Limb (tissue), 2 donors: Measurements from ENCODE around the gene KLHL26.
"Not testable (repeated sequence)": the region's sequence is repeated elsewhere in the genome, so short reads cannot be mapped to it uniquely, and the experiment has no call there.

Experiments used
- DNase-seq, 2 donors: peaks; one replicate each; pipeline ENCODE4 v3.0.0-alpha.2; 2016; ENCODE audit errors: extremely low spot score in 2 of 2

The KLHL26 gene

DNA sequence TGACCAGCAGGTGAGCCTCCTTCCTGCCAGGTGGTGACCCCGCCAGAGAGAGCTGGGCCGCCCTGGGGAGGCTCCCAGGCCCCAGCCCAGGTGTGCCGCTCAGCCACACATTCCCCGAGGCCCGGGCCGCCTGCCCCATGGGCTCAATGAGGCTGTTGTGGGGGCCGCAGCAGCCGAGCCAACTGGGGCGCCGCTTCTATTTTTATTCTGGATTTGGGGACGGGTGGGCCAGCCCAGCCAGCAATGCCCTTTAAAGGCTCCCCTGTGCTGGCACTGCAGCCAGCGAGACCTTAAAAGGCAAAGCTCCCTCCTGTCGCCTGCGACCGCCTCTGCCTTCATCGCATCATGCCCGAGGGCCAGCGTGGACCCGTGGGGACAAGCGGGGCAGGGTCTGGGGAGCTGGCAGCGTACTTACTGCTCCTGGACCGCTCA is 29.0 kb downstream of the KLHL26 start:
- DNase-seq = no peak

- no peak for DNase-seq
Measured at GRCh38 chr19:18666317-18666716, 29.5 kb downstream of the KLHL26 start.

DNA sequence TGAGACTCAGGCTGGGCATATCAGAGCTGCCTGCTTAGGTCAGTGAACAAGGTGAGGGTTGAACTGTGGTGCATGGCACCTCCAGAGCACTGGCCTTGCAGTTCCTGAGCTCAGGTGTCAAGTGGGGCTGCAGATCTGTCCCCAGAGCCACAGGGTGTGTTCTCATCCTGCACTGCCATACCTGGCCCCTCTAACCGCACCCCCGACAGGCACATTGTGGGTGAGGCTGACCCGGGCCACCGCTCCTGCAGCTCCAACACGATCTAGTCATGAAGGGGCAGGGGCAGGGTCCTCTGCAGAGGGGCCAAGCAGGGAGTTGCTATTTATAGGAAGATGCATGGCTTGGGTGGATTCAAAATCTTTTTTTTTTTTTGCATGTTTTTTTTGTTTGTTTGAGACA is 30.0 kb downstream of the KLHL26 start:
- DNase-seq = no peak

- DNase-seq = peak in 1 of 2 donors; percentile 26
Measured at GRCh38 chr19:18667531-18668251, 30.9 kb downstream of the KLHL26 start.

DNA sequence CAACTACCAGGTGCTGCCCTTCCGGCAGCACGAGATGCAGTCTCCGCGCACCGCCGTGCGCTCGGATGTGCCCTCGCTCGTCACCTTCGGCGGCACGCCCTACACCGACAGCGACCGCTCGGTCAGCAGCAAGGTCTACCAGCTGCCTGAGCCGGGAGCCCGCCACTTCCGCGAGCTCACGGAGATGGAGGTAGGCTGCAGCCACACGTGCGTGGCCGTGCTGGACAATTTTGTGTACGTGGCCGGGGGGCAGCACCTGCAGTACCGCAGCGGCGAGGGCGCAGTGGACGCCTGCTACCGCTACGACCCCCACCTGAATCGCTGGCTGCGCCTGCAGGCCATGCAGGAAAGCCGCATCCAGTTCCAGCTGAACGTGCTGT is 31.4 kb downstream of the KLHL26 start:
- DNase-seq = no peak

- DNase-seq = no peak
Measured at GRCh38 chr19:18668744-18669523, 32.1 kb downstream of the KLHL26 start.

DNA sequence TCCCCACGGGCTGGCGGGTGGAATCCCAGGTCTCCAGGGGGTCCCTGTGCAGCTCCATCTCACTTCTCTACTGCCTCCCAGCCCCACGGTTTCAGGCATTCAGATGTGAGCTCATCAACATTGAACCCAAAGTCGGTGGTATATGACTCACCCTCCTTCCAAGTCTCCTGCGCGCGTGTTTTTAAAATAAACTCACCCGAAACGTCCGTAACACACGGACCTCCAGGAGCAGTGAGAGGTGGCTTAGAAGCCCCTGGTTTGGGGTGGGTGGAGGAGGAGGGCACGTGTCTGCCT is 32.6 kb downstream of the KLHL26 start:
- no peak for DNase-seq

DNA sequence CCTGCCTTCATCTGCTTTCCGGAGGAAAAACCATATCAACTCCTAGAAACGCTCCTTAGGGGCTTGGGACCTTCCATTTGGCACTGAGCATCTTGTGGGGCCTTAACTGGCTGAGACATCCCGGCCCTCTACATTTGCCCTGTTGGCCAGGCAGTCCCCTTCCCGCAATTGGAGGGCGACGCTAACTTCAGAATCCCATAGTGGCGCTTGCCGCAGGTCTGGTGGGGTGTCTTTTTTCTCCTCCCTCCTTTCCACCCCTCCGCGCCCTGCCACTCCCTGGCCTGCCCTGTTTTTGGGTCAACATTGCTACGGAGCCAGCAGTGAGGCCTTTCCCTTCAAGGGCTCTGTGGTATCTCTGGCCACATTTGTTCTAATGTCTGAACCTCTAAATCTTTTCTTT is 33.1 kb downstream of the KLHL26 start:
- DNase-seq = no peak

DNA sequence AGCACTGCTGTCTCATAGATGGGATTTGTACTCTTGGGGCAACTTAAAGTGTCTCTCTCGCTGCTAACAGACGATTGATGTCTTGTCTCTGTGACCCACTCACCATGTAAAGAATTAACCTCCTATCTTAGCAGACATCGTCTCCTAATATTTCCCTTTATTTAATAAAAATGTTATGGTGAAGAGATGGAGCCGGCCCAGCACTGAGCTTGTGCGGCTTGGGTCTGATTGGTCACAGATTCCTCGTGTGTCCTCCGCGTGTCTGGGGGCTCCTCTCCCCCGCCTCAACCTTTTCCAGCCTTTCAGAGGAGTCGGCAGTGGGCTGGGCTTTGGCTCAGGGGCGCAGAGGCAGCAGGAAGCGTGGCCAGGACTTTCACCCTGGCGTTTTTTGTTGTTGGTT is 33.5 kb downstream of the KLHL26 start:
- peak in 1 of 2 donors; percentile 37 for DNase-seq

- peak in 1 of 2 donors; percentile 36 for DNase-seq
Measured at GRCh38 chr19:18671303-18672043, 34.6 kb downstream of the KLHL26 start.

- no peak for DNase-seq
Measured at GRCh38 chr19:18672044-18672451, 35.2 kb downstream of the KLHL26 start.

- peak in 1 of 2 donors; percentile 8 for DNase-seq
Measured at GRCh38 chr19:18672606-18673337, 35.9 kb downstream of the KLHL26 start.

- DNase-seq = peak in 1 of 2 donors; percentile 28
Measured at GRCh38 chr19:18674616-18675015, 37.8 kb downstream of the KLHL26 start.

GRCh38 chr19:18675779-18676178 is 39.0 kb downstream of the KLHL26 start:
- DNase-seq = peak in 1 of 2 donors; percentile 41

- DNase-seq = no peak
Measured at GRCh38 chr19:18676692-18677091, 39.9 kb downstream of the KLHL26 start.

GRCh38 chr19:18677156-18677555 is 40.3 kb downstream of the KLHL26 start:
- peak in 1 of 2 donors; percentile 18 for DNase-seq

GRCh38 chr19:18680148-18680547 is 43.3 kb downstream of the KLHL26 start:
- DNase-seq = not testable (repeated sequence)

GRCh38 chr19:18682807-18683108 is 45.9 kb downstream of the KLHL26 start:
- no peak for DNase-seq

DNA sequence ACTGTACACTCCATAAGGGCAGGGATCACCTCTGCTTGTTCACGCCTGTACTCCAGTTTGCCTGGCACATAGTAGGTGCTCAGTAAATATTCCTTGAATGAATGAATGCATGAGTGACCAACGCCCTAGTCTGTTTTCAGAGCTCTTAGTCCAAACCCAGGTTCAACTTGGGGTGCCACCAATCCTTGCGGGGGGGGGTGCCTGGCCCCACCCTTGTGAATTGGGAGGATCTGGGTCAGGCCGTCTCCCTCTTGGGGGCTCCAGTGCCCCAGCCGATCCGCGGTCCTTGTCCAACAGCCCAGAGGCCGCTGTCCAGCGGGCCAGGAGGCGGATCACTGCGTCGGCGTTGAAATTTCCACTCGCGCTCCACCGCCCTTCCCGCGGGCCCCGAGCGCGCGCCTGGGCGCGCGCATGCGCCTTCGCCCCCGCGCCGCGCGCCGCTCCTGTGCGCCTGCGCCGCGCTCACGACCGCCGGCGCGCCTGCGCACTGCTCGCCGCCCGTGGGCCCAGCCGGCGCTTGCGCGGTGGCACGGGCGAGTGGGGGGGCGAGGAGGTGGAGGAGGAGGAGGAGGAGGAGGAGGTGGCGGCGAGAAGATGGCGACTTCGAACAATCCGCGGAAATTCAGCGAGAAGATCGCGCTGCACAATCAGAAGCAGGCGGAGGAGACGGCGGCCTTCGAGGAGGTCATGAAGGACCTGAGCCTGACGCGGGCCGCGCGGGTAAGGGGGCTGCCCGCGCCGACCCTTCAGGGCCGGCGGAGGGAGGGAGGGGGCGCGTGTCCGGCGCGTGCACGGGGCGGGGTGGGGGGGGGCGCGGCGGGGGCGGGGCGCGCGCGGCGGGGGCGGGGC is 46.5 kb downstream of the KLHL26 start, which contains the start of gene CRTC1:
TSS of gene CRTC1 (plus strand) at position 572 of the 849 bp plus-strand sequence. CDS start at position 595, 23 bp downstream.
- DNase-seq = peak; percentile 92 to 97

- DNase-seq = no peak
Measured at GRCh38 chr19:18683958-18684641, 47.3 kb downstream of the KLHL26 start.
